GM11168 (cell line): ENCODE results near the gene CKB.

ENCODE experiments used
- in situ Hi-C: fragments of 300-500 bp; cut with MboI; formaldehyde crosslinking; loops from one replicate; pipeline ENCODE4 v1.12.0; 2022; ENCODE audit warnings: low sequenced_read_pairs; ENCODE audit not compliant: unreplicated experiment

The CKB gene

DNA sequence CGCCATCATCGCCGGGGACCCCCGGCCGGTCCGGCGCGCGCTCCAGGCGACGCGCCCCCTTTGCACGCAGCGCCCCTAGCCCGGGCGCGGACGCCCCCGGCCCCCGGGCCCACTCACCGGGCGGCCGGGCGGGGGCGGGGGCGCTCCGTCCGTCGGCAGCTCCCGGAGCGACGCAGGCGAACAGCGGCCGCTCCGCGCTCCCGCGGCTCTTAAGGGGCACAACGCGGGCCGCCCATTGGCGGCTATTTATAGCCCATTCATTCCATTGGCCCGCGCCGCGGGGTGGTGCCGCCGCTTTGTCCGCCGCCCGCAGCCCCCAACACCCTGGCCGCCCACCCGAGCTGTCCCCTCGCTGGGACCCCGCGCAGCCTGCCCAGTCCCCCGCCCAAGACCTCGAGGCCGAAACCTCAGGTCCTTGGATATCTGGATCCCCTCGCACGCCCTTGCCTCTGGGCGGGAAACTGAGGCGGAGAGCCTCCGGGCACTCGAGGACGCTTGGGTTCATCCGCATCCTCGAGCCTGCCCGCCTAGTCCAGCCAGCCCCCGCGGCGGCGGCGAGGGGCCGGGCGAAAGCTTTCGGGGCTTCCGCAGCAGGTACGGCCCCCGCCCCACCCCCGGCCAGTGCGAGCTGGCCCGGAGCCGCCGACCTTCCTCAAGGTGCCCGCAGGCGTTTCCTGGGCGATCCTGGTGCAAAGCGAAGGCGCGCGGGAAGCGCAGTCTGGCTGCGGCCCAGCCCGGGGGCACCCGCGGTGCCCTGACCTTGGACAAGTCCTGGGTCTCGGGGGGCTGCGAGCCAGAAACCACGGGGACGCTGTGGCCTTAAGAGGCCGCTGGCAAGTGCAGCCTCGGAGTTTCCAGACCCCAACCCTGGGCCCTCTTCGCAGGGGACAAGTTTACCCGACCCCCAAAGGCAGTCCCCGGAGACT, at the start of gene CKB:
CKB (minus strand) TSS at position 182 of the 926 bp plus-strand sequence. CDS start 337 bp downstream, outside the sequence.
- in situ Hi-C loops, result no loop called here

DNA sequence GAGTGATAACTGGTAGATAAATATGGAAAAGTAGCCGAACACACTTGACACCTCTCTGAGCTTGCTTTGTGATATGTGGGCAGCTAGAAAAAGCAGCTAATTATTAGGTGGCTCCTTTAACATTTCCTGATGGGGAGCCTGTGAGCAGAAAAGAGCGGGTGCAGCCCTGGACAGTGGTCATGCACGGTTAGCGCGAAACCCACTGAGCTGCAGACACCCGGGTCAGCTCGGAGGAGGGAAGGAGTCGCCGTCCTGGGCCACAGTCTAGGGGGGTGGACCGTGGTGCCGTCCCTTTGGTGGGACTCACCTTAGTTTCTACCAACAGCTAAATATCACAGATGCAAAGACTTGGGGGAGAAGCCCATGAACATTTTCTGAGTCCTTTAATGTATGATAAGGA, 46.8 kb upstream of the CKB start:
- in situ Hi-C loops, result no loop called here

DNA sequence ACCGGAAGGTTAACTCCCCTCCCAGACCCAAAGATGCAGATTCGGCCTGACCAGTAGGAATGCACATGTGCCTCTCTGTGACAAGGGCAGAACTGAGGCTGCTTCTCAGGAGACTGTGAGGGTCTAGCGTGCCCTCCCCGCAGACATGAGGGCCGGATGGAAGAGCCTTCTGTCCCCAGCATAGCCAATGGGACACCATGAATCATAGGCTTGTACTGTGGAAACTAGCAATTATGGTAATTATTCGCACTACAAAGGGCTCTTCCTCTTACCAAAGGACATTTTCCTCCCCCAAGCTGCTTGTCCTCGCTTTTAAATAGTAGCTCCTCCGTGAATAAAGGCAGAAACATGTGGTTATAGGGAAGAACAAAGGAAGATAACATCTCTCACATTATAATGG, 46.3 kb upstream of the CKB start:
- in situ Hi-C loops, result no loop called here

DNA sequence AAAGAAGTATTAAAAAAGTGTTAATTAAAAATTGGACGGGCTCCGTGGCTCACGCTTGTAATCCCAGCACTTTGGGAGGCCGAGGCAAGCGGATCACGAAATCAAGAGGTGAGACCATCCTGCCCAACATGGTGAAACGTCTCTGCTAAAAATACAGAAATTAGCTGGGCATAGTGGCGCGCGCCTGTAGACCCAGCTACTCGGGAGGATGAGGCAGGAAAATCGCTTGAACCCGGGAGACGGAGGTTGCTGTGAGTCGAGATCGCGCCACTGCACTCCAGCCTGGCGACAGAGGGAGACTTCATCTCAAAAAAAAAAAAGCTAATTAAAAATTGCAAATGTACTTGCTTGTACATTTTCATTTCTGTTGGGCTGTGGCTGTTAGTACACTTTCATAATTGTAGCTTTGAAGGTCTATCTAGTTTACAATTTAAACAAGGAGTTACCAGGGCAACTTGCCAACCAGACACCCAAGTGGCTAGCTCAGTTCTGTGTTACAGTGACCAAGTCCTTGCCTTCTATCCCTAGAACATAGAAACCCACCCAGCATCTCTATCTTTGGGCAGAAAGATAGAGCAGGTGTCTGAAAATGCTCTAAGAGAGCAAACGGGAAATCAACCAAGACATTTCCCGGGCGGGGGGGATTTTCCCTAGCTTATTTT, 41.3 kb upstream of the CKB start:
- in situ Hi-C loops, result no loop called here

DNA sequence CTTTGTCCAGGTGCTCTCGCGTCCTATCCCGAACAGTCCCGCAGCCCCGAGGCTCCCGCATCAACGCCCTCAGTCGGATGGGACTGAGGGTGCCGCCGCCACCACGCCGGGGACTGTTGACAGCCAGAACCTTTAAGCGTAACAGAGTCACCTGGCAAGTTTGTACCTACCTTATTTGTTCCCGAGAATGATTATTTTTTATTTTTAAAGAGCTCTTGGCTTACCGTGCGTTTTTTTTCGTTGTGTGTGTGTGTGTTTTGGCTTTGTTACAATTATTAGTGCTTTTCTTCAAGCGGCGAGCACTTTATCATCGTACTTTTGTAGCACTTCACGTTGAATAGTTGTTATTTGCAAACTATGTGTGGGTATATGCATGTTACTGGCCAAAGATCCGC, 40.6 kb upstream of the CKB start:
- in situ Hi-C loops, result no loop called here

DNA sequence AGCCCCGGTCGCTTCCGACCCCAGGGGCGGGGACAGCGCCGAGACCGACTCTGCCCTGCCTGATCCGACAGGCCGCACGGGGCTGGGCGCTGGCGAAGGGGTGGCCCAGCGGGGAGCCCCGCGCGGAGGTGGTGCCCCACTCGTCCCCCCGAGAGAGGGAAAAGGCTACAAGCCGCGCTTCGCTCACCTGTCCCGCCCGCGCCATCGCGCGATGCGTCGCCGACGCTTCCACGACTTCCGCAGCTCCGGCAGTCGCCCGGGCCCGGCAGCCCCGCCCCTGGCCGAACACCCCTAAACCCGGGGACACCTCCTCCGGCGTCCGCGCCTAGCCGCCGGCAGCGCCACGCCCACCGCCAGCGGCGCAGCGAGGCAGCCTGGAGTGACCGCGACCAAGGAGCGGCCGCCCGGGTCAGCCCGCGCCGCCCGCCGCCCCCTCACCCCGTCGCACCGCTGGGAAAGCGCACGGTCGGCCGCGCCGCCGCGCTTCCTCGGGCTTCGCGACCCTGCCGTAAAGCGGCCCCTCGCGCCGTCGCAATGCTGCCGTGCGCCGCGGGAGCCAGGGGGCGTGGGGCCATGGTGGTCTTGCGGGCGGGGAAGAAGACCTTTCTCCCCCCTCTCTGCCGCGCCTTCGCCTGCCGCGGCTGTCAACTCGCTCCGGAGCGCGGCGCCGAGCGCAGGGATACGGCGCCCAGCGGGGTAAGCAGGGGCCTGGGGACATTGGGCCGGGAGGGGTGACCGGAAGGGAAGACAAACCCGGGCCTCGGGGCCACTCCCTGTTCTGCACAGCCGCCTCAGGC, 40.0 kb upstream of the CKB start, which contains the start of the genes BAG5 and COA8:
BAG5 (minus strand) TSS at position 229 of the 797 bp plus-strand sequence. CDS start 1,493 bp downstream, outside the sequence.
COA8 (plus strand) TSS at position 532 of the 797 bp plus-strand sequence; CDS start at position 574, 42 bp downstream.
- in situ Hi-C loops, result no loop called here

DNA sequence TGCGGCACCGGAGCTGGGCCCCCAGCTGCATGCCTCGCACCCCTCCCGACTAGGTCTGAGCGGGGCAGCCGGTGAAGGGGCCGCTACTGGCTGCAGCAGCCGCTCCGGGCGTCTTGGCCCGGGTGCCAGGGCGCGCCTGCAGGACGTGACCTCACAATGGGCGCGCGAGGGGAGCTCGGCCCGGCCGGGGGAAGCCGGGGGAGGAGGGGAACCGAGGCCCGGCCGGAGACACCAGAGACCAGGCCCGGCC, 39.5 kb upstream of the CKB start:
- in situ Hi-C loops, result no loop called here

DNA sequence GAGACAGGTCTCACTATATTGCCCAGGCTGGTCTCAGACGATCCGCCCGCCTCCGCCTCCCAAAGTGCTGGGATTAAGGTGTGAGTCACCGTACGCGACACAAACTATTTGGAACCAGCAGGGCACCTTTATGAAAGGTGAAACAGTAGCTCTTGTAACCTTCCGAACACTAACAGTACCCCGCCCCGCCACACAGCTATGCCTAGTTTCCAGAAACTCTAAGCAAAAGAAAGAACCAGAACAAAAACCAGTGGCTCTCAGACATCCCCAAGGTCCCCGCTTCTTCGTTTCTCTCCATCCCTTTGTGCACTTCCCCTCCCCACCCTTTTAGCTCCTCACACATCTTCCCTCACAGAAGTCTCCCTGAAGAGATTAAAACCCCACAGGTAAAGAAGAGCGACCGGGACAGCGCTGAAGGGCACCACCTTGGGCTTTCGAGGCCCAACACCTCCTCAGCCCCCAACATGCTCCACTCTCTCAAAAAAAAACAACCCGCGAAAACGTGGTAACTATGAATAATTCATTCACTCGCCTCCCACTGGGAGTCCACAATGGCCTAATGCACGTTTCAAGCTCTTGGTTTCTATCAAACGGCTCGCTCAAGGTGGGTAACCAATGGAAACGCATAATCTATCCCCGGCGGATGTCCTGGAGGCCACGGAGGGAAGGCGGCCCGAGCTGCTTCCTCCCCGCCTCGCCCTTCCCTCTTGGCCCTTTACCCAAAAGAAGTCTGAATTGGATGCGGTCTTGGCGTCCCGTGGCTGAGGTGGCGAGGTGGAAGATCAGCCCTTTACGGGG, 39.0 kb upstream of the CKB start:
- in situ Hi-C loops, result no loop called here

DNA sequence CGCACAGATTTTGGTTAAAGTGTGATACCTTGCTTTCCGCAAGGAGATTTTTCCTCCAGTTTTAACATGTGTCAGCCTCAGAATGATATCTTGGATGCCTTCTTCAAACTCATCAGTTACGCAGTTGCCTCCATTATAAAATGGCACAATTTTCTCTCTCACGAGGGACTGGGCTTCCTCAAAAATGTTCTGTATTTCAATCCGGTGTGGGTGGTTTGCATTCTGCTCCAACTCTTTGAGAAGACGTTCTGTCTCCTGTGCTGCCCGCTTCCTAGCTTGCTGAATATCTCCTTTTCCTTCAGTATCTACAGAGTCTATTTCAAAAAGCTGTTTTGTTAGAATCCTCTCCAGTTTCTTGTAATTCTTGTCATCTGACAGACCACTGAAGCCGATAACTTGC, 38.1 kb upstream of the CKB start:
- in situ Hi-C loops, result no loop called here

DNA sequence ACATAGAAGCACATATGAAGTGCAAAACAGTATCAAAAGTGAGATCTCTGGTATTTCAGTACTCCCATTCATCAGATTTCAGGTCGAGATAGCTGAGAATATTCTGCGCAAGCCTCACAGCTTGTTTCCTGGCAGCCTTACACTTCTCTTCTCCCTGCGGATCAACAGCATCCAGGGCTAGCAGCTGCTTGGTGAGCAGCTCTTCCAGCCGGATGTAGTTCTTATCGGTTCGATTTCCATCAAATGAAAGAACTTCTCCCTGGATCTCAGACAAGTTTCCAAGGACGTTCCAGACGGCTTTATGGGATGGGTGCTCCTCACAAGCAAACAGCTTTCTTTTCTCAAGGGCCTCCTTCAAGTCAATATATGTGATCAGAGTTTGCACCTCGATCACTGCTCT, 37.1 kb upstream of the CKB start:
- in situ Hi-C loops, result no loop called here

DNA sequence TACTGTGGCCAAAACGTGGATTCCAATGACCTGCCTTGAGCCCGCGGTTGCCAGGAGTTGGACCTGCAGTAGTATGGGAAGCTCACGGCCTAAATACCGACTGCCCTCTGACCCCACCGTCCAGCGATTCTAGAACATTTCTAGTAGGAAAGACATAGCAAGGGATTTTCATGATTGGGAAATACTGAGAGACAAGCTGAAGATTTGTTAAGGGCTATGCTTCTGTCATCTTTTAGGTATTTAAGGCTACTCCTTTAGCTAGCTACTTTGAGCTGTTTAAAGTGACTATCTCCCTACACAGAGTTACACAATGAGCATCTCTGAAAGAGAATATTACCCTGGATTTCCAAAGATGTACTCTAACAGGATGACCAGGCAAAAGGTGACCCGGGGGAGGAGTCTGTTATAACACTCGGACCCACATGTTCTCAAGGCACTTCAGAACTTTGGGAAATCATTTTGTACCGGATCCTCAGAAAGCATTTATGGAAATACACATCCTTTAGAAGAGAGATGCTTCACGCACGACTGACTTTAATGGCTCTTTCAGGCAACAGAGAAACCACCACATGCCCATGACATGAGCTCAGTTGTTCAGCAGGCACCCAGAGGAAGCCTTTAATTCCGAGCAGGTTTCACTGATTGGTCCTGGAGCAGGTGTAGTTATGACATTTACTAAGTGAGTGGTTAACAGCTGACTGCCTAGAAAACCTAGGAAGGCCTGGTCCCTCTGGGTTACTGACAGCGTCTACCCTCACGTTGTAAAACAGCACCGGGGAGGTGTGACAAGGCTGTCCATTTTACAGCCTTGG, 35.6 kb upstream of the CKB start:
- in situ Hi-C loops, result no loop called here

DNA sequence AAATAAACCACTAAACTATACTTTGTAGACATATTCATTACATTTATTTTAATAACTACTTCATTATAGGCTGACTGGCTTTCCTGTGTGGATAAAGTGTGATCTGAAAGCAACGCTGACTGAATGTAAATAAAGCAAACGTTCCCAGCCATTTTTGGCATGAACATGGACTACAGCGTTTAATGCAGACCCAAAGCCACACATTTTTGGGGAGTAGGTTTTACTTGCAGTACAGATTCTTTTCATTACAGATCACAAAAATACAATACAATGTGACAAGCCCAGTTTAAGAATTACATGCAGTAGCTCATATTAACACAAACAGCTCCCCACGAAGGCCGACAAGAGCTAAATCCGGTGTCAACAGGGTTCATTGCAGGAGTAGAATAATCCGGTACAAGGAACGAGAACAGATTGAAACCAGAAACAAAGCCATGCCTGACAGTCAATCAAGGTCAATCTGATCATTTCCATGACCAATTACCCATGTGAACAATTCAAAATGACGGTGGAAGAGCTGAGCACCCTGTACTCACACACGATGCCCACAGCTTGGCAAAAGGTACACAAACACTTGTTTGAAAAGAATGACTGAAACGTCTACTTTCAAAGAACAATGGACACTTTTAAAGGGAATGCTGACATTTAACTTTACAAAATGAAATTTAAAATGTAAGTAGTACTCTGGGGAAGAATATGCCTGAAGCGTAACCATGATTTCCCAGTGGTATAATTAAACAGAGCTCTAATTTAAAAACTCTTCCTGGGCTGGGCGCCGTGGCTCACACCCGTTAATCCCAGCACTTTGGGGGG, 34.5 kb upstream of the CKB start:
- in situ Hi-C loops, result no loop called here

DNA sequence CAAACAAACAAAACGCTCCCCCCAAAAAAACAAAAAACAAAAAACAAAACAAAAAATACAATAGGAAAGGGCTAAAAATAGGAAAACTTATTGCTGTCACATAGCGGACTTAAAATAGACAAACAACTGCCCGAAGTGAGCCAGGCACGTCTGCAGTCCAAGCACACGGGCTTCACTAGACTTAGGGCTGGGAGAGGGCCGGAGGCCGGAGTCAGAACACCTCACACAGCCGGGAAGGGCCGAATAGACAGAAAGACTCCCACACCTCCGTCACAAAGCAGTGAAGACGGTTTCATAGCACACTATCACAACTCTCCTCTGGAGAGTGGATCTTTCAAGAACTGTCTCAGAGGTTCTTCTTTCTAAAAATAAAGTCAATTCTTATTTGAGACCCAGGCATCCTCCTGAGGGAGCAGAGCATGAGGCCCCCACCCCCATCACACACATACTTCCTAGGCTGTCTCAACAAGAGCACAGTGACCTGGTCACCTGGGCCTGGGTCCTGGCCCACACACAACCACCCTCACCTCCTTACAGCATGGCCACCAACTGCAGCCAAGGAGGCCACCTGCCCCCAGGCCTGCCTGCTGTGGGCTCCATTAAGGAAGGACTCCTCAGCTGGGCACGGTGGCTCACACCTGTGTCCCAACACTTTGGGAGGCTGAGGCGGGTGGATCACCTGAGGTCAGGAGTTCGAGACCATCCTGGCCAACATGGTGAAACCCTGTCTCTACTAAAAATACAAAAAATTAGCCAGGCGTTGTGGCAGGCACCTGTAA, 33.1 kb upstream of the CKB start:
- in situ Hi-C loops, result no loop called here

DNA sequence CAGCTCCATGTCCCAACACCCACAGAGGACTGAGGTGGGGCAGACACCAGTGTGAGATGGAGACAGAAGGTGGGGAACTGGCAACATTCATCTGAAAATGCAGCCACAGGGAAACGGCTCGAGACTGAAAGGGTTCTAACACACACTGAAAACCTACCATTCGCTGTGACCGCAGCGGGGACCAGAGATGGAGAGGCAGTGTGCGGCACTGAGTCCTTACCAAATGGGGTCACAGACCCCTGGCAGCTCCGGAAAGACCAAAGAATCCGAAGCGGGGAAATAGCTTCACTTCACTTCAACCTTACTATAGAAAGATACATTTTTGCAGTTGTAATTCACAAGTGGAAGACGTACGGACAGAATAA, 30.2 kb upstream of the CKB start:
- in situ Hi-C loops, result no loop called here

DNA sequence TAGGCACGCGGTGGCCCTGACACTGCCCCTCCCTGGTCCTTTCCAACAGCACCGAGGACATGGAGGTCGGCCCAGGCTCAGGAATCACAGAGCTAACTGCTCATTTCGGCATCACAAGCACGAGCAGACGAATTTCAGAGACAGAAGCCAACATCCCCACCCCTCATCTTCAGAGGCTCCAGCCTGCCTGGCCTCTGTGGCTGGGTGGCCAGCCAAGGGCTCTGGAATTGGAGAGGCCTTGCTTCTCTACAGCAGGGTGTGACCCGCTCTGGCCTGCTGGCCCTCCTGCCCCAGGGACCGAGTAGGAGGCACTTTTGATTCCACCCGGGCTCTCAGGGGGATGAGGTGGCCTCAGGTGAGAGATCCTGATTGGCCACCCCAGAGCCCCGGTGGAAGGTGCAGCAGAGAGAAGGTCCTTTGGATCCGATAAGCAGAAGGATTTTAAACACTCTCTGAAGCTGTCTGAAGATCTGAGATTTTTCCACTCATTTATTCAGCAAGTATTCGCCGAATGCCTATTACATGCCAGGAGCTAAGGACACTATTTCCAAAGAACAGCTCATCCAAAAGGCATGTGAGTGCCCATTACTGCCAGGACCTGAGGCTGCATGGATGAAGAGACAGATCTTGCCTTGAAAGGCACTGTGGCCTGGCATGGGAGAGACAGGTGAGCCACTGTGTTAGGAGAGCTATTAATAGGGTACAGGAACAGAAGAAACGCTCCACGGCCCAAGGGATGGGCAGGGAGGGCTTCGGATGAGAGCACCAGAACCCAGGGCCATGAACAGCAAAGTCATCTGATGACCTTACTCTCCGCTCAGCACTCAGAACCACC, 29.6 kb upstream of the CKB start:
- in situ Hi-C loops, result no loop called here

DNA sequence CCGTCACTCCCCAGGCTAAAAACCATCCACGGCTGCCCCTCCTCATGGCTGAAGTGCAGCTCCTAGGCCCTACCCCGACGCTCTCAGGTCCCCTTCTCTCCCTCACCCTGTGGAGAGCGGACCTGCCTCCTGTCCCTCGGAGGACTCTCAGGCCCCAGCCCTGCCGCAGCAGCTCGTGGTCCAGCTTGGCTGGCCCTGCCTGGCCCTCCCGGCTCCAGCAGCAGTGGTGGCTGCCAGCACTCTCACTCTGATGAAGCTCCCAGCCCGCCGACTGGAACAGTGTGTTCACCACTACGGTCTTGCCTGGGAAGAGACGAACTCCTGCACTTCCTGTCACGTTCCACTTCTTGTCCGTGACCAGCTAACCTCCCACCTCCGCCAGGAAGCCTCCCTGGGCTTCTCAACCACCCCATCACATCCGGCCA, 28.7 kb upstream of the CKB start:
- in situ Hi-C loops, result no loop called here
